ENCODE data around the gene PDE11A.

Gene PDE11A

DNA sequence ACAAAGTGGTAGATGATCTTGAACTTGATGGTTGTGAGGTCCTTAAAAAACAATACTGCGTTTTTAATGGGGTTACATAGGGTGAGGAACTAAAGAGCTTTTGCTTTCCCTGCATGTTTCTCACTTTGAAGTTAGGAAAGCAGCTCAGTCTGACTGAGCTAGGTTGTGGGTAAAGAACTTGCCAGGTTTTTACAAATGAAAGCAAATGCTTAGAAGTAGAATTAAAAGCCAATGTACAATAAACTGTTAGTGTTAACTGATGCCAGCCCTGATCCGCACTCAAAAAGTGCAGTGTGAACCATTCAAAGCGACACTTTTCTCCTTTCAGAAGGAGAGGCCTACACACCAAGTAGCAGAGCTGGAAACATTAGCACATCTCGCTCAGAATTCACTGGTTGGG is 409.7 kb downstream of the PDE11A start:
- no peak for DNase-seq

DNA sequence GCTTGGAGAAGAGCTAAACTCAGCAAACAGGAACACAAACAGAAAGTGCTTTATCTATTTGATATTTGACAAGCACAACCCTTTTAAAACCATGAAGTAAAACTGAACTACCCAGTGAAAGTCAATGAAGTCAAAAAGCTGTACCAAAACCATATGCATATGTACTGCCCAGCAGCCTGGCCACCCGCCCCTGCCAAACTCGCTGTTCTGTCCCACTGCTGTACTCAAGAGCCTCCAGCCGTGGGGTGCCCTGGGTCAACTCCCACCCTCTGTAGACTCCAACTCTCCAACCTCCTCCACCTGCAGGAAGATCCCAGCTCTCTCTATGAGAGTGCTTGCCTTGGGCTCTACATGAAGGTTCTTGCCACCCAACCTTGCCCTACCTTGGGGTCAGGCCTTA is 411.8 kb downstream of the PDE11A start:
- DNase-seq: no peak

DNA sequence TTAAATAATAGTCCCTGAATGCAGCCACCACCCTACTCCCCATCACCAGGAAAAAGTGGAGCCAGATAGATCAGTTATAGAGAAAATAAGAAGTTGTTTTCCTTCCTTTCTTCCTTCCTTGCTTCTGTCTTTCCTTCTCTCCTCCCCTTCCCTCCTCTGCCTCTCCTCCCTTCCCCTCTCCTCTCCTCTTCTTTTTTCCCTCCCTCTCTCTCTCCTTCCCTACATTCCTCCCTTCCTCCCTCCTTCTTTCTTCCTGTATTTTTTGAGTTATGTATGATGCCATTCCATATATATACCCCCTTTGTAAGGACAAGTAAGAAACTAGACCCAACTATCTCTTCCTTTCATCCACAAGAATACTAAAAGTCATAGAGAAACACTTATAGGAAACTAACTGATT is 414.3 kb downstream of the PDE11A start:
- DNase-seq: no peak

DNA sequence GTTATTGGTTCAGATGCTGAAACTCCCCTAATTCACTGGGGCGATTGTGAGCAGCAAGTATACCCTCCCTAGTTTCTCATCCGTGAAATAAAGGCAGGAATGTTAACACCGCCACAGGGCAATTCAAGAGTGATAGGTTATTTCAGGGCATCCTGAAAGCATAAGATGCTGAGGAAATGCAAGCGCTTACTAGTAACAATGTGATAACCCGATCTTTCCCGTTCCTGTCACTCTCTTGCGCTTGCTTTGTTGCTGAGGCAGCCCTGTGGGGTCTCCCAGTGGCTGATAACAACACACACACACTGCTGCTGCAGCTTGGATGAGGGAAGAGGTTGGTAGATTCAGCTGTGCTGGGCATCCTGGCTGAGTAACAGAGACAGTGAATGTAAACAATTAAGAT is 420.7 kb downstream of the PDE11A start:
- DNase-seq: no peak

DNA sequence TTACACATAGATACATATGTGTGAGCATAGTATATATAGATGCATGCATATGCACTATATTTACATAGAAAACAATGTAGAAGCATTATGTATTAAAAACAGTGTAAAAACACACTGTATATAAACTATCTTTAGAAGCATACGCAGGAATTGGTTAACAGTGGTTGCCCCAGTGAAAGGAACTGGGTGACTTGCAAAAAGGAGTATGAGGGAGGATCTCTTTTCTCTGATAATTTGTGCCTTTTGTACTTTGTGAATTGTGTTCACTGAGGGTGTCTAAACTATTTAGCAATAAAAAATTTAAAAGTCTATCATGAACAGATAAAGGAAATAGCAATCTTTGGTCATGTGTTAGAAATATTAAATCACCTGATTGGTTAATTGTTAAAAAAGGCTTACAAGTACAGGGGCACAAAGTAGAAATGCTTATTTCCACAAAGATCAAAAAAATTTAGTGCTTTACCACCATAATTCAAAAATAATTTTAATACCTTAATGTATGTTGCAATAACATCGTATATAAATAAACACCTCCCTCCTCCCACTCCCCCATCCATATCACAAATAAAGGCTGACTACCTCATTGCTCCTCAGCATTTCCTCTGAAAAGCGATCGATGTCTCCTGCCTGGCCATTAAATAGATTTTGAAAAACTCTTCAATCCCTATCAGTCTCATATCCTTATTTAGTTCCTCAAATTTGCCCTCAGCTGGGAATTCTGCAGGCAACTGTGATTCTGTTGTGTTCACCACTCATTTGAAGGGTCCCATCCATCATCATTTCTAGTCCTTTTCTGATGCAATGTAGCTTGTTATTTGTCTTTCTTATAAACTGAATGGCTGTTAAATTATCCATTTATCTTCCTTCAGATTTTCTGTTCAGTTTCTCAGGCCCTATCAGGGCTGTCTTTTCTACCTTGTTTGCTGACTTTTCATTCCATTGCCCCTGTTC is 422.7 kb downstream of the PDE11A start:
- no peak for DNase-seq

DNA sequence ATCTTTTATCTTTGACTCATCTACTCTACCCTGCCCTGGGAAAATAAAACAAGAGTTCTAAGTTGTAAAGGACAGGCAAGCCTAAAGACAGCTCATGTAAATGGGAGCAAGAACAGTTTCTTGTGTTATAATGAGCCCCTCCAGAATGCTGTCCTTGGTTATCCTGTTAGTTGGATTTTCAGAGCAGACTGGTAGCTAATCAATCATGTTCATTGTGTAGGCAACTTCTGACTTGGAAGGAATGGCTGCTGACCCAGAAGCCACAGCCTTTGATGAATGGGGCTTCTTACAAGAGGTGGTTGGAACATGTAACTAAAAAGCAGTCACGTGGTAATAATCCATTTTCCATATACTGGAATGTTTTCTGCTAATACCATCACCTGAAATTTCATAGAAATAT is 425.8 kb downstream of the PDE11A start:
- no peak for DNase-seq

DNA sequence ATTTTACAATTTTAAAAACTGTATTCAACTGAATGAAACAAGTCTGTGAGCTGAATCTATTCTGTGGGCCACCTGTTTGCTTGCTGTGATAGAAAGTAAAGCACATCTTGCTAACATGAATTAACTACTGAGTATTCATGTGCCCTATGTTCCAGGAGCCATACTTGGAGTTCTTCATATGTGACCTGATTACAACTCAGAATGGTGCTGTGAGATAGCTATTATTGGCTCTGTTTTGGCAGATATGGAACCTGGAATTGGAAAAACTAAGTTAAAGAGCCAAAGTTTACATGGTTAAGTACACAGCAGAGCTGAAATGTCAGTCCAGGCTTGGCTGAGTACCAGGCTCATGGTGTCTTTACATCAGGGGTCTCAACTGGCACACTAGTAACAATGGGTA is 426.3 kb downstream of the PDE11A start:
- no peak for DNase-seq

DNA sequence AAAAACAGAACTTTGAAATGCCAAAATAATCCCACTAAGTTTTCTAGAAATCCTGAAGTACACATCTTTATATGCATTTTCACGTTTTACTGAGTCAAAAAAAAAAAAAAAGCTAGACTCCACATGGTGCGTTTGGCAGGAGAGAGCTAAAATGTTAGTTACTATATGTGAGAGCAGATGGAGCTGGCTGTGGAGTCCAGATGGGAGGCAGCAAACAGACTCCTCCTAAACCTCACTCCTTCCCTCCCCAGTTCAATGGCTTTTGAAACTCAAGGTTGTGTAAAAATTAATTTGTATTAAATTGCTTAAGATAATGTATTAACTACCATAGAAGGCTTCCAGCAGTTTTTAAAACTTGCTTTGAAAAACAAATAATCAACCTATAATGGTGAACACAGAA is 431.2 kb downstream of the PDE11A start:
- no peak for DNase-seq

DNA sequence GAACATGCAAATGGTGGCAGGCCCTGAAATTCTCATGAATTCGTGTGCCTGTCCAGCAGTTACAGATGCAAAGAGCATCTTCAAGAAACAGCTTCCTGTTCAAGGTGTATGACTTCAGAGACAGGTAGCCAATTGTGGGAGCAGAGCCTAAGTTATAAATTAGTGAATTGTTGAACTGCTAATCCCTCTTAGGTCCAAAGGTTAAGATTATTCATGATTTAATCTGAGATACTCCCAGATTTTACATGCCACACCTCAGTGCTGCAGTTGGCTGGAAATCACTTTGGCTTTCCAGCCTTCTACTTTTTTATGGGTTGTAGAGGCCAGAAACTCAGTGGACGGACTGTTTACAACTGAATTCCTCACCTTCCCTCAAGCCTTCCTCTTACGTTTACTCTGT is 432.2 kb downstream of the PDE11A start:
- DNase-seq: no peak

DNA sequence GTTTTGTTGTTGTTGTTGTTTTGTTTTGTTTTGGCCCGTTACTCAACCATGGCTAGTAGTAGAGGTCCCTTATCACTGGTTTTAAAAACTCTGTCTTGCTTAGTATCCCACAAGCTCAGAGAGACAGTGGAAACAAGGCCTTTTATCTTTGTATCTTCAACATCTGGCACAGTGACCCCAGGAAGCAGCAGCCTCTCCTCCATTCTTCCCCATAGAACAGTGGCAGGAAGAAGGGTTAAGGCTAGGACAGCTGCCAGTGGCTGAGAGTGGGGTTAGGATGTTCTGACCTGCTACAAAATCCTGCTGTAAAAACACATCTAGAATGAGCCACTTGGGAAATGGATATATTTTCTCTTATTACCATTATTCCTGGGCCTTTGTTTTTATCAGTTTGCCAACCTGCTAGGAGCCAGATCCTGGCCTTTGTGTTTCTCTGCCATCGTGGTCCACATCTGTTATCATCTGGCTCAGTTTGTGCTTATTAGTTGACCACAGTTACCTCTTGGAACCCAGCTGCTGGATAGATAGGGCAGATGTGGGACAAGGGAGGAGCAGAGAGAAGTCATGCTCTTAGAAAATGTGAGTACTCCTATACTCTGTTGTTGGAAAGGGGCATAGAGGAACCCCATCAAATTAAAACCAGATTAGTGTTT is 433.2 kb downstream of the PDE11A start:
- no peak for DNase-seq

DNA sequence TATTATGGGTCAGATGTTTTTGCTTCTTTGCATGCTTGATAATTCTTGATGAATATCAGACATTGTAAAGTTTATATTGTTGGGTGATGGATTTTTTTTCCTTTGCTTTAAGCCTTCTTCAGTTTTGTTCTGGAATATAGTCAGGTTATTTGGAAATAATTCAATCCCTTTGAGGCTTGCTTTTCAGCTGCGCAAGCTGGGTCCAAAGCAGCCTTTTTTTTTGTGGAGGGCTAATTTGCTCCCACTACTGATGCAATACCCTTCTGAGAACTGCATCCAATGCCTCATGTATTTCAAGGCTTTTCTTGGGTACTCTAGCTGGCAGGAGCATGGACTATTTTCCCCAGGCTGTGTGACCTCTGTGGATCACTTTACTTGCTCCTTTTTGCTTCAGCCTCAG is 434.1 kb downstream of the PDE11A start:
- no peak for DNase-seq

DNA sequence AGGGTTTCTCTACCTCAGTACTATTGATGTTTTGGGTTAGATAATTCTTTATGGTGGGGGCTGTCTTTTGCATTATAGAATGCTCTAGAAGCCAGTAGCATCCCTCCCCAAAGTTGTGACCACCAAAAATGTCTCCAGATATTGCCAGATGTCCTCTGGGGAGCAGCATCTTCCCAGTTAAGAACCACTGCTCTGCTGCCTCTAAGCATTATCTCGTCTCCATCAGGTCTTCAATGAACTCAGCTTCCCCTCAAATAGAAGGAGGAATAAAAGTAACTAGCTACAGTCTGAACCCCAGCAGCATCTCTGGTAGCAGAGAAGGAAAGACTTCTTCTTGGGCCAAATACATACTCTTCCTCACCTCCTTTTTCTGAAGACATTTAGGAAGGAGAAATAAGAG is 435.9 kb downstream of the PDE11A start:
- DNase-seq: no peak

DNA sequence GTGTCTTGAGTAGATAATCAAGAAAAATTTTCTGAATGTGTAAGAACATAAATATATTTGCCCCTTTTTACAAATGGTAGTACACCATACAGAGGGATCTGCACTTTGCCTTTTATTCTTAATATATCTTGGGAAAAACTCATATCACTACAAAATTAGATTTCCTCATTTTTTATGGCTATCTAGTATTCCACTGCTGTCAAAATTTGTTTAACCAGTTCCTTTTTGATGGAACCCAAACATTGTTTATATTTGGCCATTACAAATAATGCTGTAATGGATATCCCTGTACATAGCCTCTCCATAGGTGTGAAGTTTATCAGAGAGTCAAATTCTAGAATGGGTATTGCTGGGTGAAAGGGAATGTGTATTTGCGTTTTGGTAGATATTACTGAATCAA is 436.9 kb downstream of the PDE11A start:
- no peak for DNase-seq

DNA sequence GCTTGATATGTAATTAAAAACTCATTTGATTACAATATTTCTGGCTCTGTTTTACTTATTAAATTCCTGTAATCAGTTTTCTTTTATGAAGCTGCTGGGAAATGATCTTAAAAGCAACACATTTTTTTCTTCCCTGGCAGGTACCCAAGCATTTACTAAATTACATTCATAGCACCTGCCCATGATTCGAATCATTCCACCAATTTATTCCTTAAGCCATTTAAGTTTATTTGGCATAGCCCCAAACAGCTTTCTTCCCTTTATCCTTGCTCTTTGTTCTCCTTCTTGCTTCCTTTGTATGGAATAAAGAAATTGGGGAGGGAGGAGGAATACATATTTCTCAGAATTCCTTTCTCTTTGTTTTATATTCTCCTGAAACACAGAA is 438.7 kb downstream of the PDE11A start:
- DNase-seq: no peak

DNA sequence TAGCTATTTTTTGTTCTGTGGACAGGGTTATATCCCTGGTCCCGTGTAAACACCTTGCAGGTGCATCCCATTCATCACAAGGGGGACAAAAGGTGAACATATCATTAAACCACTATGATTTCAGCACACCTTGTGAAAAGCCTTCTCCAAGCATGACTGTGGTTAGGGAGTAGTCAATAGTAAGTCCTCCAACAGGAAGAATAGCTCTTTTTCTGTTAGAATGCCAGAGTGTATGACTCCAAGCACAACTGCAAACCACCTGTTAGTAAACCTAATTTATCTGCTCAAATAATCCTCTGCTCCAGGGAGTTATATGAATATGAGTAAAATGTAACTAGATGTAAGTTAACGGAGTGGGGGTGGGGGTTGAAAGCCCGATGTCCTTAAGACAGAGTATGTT is 439.5 kb downstream of the PDE11A start:
- no peak for DNase-seq

DNA sequence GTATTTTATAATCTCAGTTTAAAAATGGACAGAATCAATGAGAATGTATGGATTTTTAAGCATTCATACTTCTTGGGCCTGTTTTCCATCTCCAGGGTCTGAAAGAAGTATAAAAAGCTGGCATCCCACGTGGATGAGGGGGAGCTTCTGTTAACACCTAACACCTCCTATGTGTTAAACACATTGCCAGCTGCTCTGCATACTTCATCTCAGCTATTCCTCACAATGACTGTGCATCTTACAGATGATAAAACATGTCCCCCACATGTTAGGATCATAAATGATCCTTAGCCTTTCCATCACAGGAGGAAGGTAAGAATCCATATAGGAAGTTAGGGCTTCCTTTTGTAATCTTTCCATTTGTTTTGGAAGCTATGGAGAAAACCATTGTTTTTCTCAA is 440.9 kb downstream of the PDE11A start:
- DNase-seq: no peak

DNA sequence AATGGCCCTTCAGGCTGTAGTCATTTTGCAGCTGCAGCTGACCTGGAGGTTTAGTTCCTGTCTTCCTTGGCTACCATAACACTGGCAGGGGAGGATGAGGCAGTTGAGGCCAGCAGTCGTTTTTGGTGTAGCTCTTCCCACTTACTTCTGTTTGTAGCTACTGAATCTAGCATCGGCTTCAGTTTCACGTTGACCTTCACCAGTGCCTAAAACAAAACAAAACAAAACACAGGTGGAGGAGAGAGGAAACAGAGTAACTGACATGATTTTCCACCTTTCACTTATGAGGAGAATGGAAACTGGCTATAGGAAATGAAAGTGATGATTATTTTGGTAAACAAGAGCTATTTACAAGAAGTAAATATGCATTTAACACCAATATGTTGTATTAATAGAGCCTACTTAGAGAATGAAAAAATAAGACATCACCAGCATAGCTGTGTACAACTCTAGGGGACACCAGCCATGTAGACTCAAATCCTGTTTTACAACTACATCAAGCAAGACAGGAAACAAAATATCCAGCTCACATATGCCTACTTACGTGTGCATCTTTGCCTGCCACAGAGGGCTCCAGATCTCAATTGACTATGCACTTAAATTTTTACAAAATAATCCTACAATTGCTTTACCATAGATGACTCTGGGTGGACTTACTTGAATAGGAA is 443.1 kb downstream of the PDE11A start:
- no peak for DNase-seq

DNA sequence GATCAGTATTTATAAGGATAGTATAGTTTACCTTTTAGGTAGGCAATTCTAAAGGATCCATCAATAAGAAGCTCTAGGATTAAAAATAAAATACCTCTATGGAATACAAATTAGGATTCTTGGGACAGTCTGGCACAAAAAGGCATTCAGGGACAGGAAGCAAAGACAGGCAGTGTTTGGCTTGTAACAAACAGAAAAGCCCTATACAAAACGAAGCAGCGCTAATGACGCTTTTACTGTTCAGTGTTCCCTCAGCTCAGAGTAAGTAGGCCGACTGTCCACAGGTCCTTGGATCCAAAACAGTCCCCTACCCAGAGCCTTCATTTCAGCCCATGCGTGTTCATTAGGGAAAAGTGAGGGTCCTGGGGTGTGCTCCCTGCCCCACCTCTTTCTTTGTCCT is 443.7 kb downstream of the PDE11A start:
- no peak for DNase-seq

DNA sequence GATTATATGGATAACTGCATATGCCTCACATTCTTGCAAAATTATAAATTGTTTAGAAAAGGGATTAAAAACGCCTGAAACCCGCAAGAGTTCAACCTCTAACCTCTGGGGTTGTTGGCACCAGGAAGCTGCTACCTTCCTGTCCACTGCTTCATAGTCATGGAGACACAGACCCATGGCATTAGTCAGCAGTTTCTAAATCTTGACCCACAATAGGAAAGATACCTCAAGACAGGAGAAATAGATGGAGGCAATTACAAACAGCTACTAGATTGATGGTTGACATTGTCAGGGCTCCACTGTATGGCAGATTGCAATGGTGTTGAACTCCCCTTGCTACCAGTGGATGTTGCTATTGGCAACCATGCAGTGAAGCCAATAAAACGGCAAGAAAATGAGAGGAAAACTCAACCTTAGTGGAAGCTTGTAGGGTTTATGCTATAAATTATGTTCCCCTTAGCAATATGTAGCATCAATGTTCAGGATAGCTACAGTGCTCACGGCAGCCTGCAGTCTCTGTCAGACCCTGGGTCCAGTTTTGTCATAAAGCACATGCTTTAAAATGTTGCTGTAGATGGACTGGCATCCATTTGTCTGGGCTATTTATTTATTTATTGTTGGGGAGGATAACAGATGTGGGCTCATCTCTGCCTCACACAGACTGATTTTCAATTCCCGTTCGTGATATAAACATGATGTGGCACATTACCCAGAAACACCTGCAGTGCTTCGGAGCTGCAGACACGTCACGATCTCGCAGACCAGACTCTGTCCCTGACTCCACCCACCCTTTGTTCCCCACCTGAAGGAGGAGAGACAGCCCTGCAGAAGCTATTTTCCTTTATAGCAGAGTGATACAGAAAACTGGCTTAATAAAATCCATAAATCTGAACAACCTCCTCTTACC is 446.6 kb downstream of the PDE11A start:
- DNase-seq: no peak

DNA sequence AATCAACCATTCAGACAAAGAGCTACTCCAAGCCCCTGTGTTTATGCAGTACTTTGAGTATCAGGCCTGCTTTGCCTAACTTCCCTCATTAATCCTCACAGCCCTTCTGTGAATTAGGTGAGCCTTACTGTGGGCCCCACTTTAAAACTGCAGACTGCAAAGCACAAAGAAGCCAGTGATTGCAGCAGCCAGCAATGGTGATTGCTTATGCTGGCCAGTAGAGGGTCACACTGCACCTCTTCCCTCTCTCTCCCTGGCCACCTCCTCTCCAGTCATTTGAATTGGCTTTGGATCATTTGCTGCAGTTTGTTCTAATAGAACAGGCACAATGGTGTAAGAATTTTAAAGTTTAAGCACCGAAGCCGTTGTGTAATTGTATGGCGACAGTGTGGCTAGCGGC is 450.1 kb downstream of the PDE11A start:
- DNase-seq: no peak

DNA sequence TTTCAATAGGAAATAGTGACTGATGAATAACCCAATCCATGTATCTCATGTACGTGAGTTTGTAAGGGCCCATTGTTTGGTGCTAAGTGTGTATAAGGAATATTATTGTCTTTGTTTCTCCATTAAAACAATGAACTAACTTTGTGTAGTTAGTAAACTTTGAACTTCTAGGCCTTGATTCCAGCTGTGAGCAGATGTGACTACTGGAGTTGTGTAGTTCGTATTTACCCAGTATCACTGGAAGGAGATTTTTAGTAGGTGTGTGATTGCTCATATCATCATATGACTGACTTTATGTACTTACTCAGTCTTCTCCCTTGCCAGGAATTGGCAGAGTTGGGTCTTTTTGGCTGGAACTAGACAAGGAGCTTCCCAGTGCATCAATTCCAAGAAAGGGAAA is 452.6 kb downstream of the PDE11A start:
- no peak for DNase-seq

DNA sequence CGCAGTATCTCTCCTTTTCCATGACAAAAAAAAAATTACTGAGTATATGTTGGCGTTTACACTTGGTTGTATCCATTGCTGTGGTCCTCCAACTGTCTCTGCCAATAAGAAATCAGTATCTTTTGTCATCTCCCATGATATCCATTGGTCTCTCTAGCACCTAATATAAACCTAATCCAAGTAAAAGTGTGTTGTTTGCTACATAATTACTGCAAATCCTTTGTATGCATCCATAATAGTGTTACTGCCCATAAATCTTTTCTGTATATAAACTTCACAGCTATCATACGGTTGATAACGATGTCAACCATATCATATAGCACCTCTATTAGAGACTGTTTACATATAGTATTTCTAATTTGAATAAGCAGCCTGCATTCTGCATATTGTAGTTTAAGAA is 453.1 kb downstream of the PDE11A start:
- no peak for DNase-seq

Data from activated naive CD4-positive, alpha-beta T cell (primary cell).